Testis (tissue), 3 donors: ENCODE data around the gene ADRA1B. TPM values are rescaled to one million over a fixed set of nuclear protein-coding genes. Genes with fewer than 3 reads are reported as not detected.
A peak's percentile ranks its signal among the peaks of the same experiment; 100 is the strongest.
"Not testable (repeated sequence)": the region's sequence is repeated elsewhere in the genome, so short reads cannot be mapped to it uniquely, and the experiment has no call there.

Experiments
- DNase-seq: peaks from one replicate; pipeline ENCODE4 v3.0.0-alpha.2; 2019
- H3K27ac ChIP-seq, 2 donors: fragments of 200-600 bp; sonication (generic); one replicate each; pipeline ENCODE4 v1.5.1; 2019
- H3K27me3 ChIP-seq: fragments of 200-600 bp; sonication (generic); one replicate; pipeline ENCODE4 v1.5.1; 2019
- H3K36me3 ChIP-seq: fragments of 200-600 bp; sonication (generic); one replicate; pipeline ENCODE4 v1.5.1; 2017; ENCODE audit warnings: low read depth; ENCODE audit errors: missing control alignments
- H3K4me1 ChIP-seq: fragments of 200-600 bp; sonication (generic); one replicate; pipeline ENCODE4 v1.5.1; 2019
- H3K4me3 ChIP-seq, 2 donors: fragments of 200-600 bp; sonication (generic); one replicate each; pipeline ENCODE4 v1.5.1; 2017 to 2019
- H3K9me3 ChIP-seq: fragments of 200-600 bp; sonication (generic); one replicate; pipeline ENCODE4 v1.5.1; 2017
- POLR2A ChIP-seq: fragments of 450-650 bp; IDR thresholded peaks from one replicate; pipeline ENCODE4 v1.6.1; 2017; ENCODE audit warnings: antibody characterized with exemption, mild to moderate bottlenecking, moderate library complexity
- WGBS, 2 donors: methylation state at CpG; one replicate each; pipeline ENCODE4 v1.1.5; 2018; 5-methylcytosine and 5-hydroxymethylcytosine counted together
- intact Hi-C: fragments of 100-400 bp; cut with DNase I; formaldehyde crosslinking; loops from one replicate; pipeline ENCODE4 v1.15.1; 2023; ENCODE audit warnings: low total_unique reads
- polyA plus RNA-seq: library from polyadenylated mRNA; stranded (reverse); fragments of 350-450 nt; fragmentation: Illumina TruSeq; extraction: RNeasy Lipid Tissue Mini Kit (QIAGEN cat#74804); gene quantifications from one replicate; pipeline ENCODE4 v1.2.3, GENCODE V29; 2014; ENCODE audit warnings: low read depth, low replicate concordance; ENCODE audit not compliant: insufficient read depth
- total RNA-seq, 2 donors: library from RNA; depleted of rRNA; stranded (reverse); fragments of >200 nt; gene quantifications; one replicate each; pipeline ENCODE4 v1.2.3, GENCODE V29; 2016
- TF ChIP-seq, protein P1 (sequence below), 3 experiments: fragments of 450-650 bp in 2 of 3; fragments of 200-600 bp in 1 of 3; sonication (generic) in 1 of 3; IDR thresholded peaks; one replicate each; pipeline ENCODE4 v1.5.1; 2016 to 2019; ENCODE audit warnings: antibody characterized with exemption in 3 of 3, mild to moderate bottlenecking in 2 of 3, moderate library complexity in 1 of 3

The ADRA1B gene
- total and polyA plus RNA-seq, 3 donors from 2014 or later = 0.93 to 1.2 (median 1.1) TPM

DNA sequence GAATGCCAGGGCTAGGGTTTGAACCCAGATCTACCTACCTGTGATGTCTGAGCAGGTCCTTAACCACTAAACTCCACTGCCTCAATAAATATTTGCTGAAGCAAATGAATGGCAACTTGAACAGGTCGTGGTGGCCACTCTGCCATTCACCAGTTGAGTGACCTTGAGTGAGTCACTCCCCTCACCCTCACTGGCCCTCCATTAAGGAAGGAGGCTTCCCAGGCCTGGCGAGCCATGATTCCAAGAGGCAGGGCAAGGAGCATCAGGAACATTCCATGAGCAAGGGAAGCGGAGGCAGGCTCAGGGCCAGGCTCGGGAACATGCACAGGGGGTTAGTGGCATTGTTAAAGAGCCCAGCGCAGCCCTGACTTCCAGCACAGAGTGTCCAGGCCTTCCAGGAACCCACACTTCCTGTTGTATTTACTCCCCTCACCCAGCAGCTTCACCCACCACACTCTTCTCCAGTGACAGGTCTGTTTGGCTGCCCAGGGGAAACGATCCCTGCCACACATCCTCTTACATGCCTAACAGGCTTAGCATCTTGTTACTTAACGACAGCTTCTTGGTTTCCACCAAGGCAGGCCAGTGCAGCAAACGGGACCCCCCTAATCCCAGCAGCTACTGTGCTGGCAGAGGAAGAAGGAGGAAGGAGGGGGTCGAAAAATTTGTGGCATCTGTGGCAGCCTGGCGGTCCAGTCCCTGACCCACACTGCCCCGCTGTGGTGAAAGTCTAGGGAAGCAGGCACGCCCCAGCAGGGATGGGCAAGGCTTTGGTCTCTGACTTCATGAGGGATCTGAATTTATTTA lies 49.0 kb downstream of the ADRA1B start:
- H3K9me3 ChIP-seq = no peaks in the 10 kb centered on the region
- no peak for TF ChIP-seq POLR2A
- TF ChIP-seq, protein P1, sequence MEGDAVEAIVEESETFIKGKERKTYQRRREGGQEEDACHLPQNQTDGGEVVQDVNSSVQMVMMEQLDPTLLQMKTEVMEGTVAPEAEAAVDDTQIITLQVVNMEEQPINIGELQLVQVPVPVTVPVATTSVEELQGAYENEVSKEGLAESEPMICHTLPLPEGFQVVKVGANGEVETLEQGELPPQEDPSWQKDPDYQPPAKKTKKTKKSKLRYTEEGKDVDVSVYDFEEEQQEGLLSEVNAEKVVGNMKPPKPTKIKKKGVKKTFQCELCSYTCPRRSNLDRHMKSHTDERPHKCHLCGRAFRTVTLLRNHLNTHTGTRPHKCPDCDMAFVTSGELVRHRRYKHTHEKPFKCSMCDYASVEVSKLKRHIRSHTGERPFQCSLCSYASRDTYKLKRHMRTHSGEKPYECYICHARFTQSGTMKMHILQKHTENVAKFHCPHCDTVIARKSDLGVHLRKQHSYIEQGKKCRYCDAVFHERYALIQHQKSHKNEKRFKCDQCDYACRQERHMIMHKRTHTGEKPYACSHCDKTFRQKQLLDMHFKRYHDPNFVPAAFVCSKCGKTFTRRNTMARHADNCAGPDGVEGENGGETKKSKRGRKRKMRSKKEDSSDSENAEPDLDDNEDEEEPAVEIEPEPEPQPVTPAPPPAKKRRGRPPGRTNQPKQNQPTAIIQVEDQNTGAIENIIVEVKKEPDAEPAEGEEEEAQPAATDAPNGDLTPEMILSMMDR (IDR thresholded peaks at IDR 0.05) = peak; percentile 13 to 48 (median 30)
- peak; percentile 50 for DNase-seq
- intact Hi-C loops = no loop called here
- no peaks in the 10 kb centered on the region for H3K27me3 ChIP-seq
- no peaks in the 10 kb centered on the region for H3K36me3 ChIP-seq
- no peak overlapping the region for H3K27ac ChIP-seq
- H3K4me1 ChIP-seq = no peaks in the 10 kb centered on the region
- no peak overlapping the region for H3K4me3 ChIP-seq
- WGBS, 2 donors = 40 to 58% methylated on average over 12 of the region's 12 CpGs

DNA sequence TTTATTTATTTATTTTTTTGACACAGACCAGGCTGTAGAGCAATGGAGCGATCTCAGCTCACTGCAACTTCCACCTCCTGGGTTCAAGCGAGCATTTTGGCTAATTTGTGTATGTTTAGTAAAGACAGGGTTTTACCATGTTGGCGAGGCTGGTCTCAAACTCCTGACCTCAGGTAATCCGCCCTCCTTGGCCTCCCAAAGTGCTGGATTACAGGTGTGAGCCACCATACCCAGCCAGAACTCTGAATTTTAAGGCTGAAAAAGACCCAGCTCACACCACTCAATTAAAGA lies 49.5 kb downstream of the ADRA1B start:
- H3K4me1 ChIP-seq, H3K27ac ChIP-seq, H3K36me3 ChIP-seq, H3K9me3 ChIP-seq, H3K27me3 ChIP-seq, intact Hi-C loops, DNase-seq, H3K4me3 ChIP-seq: not testable (repeated sequence)
- WGBS, 2 donors = 74 to 80% methylated on average over 4 of the region's 4 CpGs

DNA sequence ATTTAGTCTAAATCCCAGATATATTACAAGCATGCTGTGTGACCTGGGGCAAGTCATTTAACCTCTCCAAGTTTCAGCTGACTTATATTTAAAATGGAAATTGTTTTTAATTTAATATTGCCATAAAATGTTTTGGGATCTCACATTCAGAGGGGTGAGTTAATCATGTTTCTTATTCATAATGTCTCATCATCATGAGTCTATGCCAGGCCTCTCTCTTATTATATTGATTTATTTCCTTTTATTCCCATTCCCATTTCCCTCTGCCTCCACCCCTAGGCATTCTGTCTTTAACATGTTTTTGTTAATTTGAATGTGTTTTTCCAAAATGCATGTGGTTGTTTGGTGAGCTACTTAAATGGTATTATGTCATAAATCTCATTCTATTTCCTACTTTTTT lies 53.7 kb downstream of the ADRA1B start:
- no peaks in the 10 kb centered on the region for H3K9me3 ChIP-seq
- no peak for TF ChIP-seq POLR2A
- TF ChIP-seq, protein P1 (IDR thresholded peaks at IDR 0.05) = no peak
- no peaks in the 10 kb centered on the region for H3K4me1 ChIP-seq
- intact Hi-C loops = no loop called here
- no peak overlapping the region for H3K27ac ChIP-seq
- no peaks in the 10 kb centered on the region for H3K27me3 ChIP-seq
- H3K36me3 ChIP-seq = no peaks in the 10 kb centered on the region
- H3K4me3 ChIP-seq = no peak overlapping the region
- DNase-seq = no peak

DNA sequence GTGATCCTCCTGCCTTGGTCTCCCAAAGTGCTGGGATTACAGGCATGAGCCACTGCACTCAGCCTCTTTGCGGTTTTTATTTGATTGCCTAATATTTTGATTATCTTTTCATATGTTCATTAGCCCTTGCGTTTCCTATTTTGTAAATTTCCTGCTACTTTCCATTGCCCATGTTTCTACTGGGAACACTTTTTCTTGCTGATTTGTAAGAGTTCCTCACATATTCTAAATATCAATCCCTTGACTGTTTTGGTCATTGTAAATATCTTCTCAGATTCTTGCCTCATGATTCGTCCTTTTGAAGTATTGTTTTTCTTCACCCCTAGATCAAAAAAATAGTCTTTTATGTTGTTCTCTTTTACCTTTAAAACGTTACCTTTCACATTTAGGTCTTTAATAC lies 54.8 kb downstream of the ADRA1B start:
- H3K36me3 ChIP-seq = no peaks in the 10 kb centered on the region
- H3K27ac ChIP-seq = no peak overlapping the region
- no peaks in the 10 kb centered on the region for H3K4me1 ChIP-seq
- intact Hi-C loops = no loop called here
- no peaks in the 10 kb centered on the region for H3K27me3 ChIP-seq
- DNase-seq = no peak
- WGBS, 2 donors = 51 to 76% methylated on average over 4 of the region's 4 CpGs
- TF ChIP-seq, protein P1 (IDR thresholded peaks at IDR 0.05) = no peak
- TF ChIP-seq POLR2A = no peak
- H3K4me3 ChIP-seq = no peak overlapping the region
- H3K9me3 ChIP-seq = no peaks in the 10 kb centered on the region

DNA sequence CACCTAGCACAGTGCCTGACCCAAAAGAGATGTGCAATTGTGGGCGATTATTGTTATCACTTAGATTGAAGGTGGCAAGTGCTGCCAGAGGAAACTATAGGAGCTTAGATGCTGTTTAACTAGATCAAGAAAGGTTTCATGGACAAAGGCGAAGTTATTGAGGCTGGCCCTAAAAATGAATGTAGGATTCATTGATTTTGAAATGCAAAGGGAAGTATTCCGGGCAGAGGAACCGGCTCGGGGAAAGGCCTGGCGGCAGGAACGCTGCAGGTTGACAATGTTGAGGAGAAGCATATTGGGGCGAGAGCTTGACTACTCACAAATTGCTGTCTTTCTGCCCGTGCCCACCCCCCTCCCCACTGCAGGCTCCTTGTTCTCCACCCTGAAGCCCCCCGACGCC lies 55.2 kb downstream of the ADRA1B start:
- DNase-seq = no peak
- Histone ChIP-seq H3K27me3 (no peaks in the 10 kb centered on the region), H3K4me3 (peak overlapping the region in 1 of 2 donors; percentile 50), H3K36me3 (no peaks in the 10 kb centered on the region), H3K9me3 (no peaks in the 10 kb centered on the region), H3K27ac (no peak overlapping the region), H3K4me1 (no peaks in the 10 kb centered on the region)
- TF ChIP-seq, protein P1 (IDR thresholded peaks at IDR 0.05) = no peak
- no peak for TF ChIP-seq POLR2A
- 30 to 35% methylated on average over 11 of the region's 11 CpGs for WGBS, 2 donors
- intact Hi-C loops = no loop called here
